Loucy (cell line): ENCODE measurements around the gene PTPRF.

Experiments
- H2AFZ ChIP-seq: fragments of 200-600 bp; sonication (generic); 2 replicates; pipeline ENCODE4 v1.6.0; 2016; ENCODE audit warnings: antibody characterized with exemption, mild to moderate bottlenecking, low read length, moderate library complexity
- H3F3A ChIP-seq: fragments of 200-600 bp; 2 replicates; pipeline ENCODE4 v1.6.0; 2016; ENCODE audit warnings: antibody characterized with exemption, low read depth, mild to moderate bottlenecking
- H3K27me3 ChIP-seq: fragments of 200-600 bp; sonication (generic); 2 replicates; pipeline ENCODE4 v1.6.1; 2014; ENCODE audit warnings: low read length, mild to moderate bottlenecking; ENCODE audit not compliant: insufficient read depth, poor library complexity, severe bottlenecking
- H3K36me3 ChIP-seq: fragments of 200-600 bp; sonication (generic); 2 replicates; pipeline ENCODE4 v1.6.1; 2016; ENCODE audit warnings: low read length; ENCODE audit not compliant: insufficient read depth
- H3K4me1 ChIP-seq: fragments of 200-600 bp; sonication (generic); 2 replicates; pipeline ENCODE4 v1.5.1; 2014; ENCODE audit warnings: low read length, mild to moderate bottlenecking; ENCODE audit not compliant: insufficient read depth, poor library complexity, severe bottlenecking
- H3K4me2 ChIP-seq: fragments of 200-600 bp; sonication (generic); 2 replicates; pipeline ENCODE4 v1.6.0; 2014; ENCODE audit warnings: antibody characterized with exemption, low read length, low read depth, mild to moderate bottlenecking; ENCODE audit not compliant: poor library complexity, severe bottlenecking
- H3K4me3 ChIP-seq: fragments of 200-600 bp; sonication (generic); 2 replicates; pipeline ENCODE4 v1.5.1; 2014; ENCODE audit warnings: low read length, mild to moderate bottlenecking, mixed read lengths; ENCODE audit not compliant: poor library complexity, severe bottlenecking
- H3K79me2 ChIP-seq: fragments of 200-600 bp; sonication (generic); 2 replicates; pipeline ENCODE4 v1.6.1; 2014; ENCODE audit warnings: low read length; ENCODE audit not compliant: insufficient read depth
- H3K9ac ChIP-seq: fragments of 200-600 bp; sonication (generic); 2 replicates; pipeline ENCODE4 v1.6.0; 2014; ENCODE audit warnings: mild to moderate bottlenecking, low read depth, low read length, moderate library complexity; ENCODE audit not compliant: poor library complexity, severe bottlenecking
- H3K9me2 ChIP-seq: fragments of 200-600 bp; sonication (generic); replicated peaks from 2 replicates; pipeline ENCODE4 v1.6.1; 2016; ENCODE audit warnings: low read depth, low read length, mixed read lengths
- H3K9me3 ChIP-seq: fragments of 200-600 bp; sonication (generic); 2 replicates; pipeline ENCODE4 v1.6.1; 2014; ENCODE audit warnings: mild to moderate bottlenecking, antibody characterized with exemption, low read length, low read depth; ENCODE audit not compliant: insufficient read depth
- H4K20me1 ChIP-seq: fragments of 200-600 bp; sonication (generic); 2 replicates; pipeline ENCODE4 v1.6.0; 2014; ENCODE audit warnings: antibody characterized with exemption, low read length, mild to moderate bottlenecking; ENCODE audit not compliant: insufficient read depth, poor library complexity, severe bottlenecking
- EZH2phosphoT487 ChIP-seq: fragments of 200-600 bp; IDR thresholded peaks from 2 replicates; pipeline ENCODE4 v1.6.1; 2018; ENCODE audit warnings: antibody characterized with exemption, mild to moderate bottlenecking, moderate library complexity, borderline replicate concordance
- TF ChIP-seq, protein P1 (sequence below): fragments of 200-600 bp; sonication (generic); conservative IDR thresholded peaks from 2 replicates; pipeline ENCODE4 v1.5.1; 2014; ENCODE audit warnings: mild to moderate bottlenecking, antibody characterized with exemption, low read length

Gene PTPRF

DNA sequence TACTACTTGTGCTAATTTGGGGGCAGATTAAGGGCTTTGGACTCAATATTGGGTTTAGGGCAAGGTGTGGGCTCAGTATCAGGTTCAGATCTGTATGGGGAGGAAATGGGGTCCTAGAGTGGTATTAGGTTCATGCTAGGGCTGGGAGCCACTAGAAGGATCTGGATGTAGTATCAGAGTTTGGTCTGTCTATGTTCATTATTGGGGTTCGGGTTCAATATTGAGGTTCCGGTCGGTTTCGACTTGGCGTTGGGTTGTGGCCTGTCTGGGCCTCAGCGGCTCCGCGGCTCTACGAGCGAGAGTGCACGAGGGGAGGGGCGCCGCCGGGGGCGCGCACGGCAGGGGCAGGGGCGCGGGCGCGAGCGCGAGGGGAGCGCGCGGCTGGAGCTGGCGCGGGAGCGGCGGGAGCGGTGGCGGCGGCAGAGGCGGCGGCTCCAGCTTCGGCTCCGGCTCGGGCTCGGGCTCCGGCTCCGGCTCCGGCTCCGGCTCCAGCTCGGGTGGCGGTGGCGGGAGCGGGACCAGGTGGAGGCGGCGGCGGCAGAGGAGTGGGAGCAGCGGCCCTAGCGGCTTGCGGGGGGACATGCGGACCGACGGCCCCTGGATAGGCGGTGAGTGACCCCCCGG lies at the start of gene PTPRF:
Gene PTPRF (plus strand): TSS at position 401 of the 624 bp plus-strand sequence. CDS start 14,193 bp downstream, outside the sequence.
- Histone ChIP-seq H2AFZ (peak within 1 kb of the TSS; percentile 82), H3K4me3 (peak within 1 kb of the TSS; percentile 73), H3K9me3 (no peaks in the 10 kb centered on the region), H3K4me2 (peak within 1 kb of the TSS; percentile 89), H3K4me1 (peaks cover 17% of the 10 kb centered on the region), H3K9me2 (no peaks in the 10 kb centered on the region), H3K27me3 (no peaks in the 10 kb centered on the region), H3K36me3 (no peaks in the 10 kb centered on the region), H3K9ac (peak within 1 kb of the TSS; percentile 37), H3K79me2 (no peaks in the 10 kb centered on the region), H3F3A (no peaks in the 10 kb centered on the region), H4K20me1 (peaks cover 3% of the 10 kb centered on the region)
- no peak for TF ChIP-seq EZH2phosphoT487
- TF ChIP-seq, protein P1, sequence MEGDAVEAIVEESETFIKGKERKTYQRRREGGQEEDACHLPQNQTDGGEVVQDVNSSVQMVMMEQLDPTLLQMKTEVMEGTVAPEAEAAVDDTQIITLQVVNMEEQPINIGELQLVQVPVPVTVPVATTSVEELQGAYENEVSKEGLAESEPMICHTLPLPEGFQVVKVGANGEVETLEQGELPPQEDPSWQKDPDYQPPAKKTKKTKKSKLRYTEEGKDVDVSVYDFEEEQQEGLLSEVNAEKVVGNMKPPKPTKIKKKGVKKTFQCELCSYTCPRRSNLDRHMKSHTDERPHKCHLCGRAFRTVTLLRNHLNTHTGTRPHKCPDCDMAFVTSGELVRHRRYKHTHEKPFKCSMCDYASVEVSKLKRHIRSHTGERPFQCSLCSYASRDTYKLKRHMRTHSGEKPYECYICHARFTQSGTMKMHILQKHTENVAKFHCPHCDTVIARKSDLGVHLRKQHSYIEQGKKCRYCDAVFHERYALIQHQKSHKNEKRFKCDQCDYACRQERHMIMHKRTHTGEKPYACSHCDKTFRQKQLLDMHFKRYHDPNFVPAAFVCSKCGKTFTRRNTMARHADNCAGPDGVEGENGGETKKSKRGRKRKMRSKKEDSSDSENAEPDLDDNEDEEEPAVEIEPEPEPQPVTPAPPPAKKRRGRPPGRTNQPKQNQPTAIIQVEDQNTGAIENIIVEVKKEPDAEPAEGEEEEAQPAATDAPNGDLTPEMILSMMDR: no peak

DNA sequence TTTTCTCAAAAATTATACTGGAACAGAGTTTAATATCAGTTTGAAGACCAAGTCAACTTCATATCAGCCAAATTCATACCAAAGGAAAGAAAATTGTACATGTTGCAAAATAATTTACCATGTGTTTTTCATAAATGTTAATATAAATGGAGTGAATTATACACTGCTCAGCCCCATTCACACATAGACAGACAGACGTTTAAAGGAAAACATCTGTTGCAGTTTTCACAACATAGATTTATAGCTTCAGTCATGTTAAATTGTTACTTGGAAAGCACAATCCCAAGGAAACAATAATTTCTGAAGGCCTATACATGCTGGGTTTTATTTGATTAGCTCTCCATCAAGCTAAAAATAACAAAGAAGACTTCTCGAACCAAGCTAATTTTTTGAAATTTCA lies 49.2 kb upstream of the PTPRF start:
- H3K4me3 ChIP-seq: no peak overlapping the region
- H3K4me2 ChIP-seq: no peak overlapping the region
- no peak for TF ChIP-seq EZH2phosphoT487
- TF ChIP-seq, protein P1: no peak
- H3K9me2 ChIP-seq: no peaks in the 10 kb centered on the region
- H3K79me2 ChIP-seq: no peaks in the 10 kb centered on the region
- H3K27me3 ChIP-seq: no peaks in the 10 kb centered on the region
- H3K36me3 ChIP-seq: no peaks in the 10 kb centered on the region
- H4K20me1 ChIP-seq: no peaks in the 10 kb centered on the region
- H3K9ac ChIP-seq: no peak overlapping the region
- no peaks in the 10 kb centered on the region for H3K9me3 ChIP-seq
- H3F3A ChIP-seq: no peaks in the 10 kb centered on the region
- no peak overlapping the region for H2AFZ ChIP-seq
- no peaks in the 10 kb centered on the region for H3K4me1 ChIP-seq

DNA sequence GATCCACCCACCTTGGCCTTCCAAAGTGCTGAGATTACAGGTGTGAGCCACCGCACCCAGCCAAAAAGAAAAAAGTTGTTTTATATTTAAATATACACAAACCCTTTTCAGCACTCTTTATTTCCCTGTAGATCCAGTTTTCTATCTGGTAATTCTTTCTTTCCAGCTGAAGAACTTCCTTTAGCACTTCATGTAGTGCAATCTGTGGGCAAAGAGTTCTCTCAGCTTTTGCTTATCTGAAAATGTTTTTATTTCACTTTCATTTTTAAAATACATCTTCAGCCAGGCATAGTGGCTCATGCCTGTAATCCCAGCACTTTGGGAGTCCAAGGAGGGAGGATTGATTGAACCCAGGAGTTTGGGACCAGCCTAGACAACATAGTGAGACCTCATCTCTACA lies 48.5 kb upstream of the PTPRF start:
- TF ChIP-seq, protein P1: no peak
- no peak for TF ChIP-seq EZH2phosphoT487
- Histone ChIP-seq H3K27me3 (no peaks in the 10 kb centered on the region), H3K9me2 (no peaks in the 10 kb centered on the region), H3K36me3 (no peaks in the 10 kb centered on the region), H3K9me3 (no peaks in the 10 kb centered on the region), H3K4me3 (peak overlapping the region; percentile 26), H3K79me2 (no peaks in the 10 kb centered on the region), H2AFZ (peak overlapping the region; percentile 55; the same call in 1 of the 2 replicates), H4K20me1 (no peaks in the 10 kb centered on the region), H3K4me2 (peak overlapping the region; percentile 17), H3F3A (no peaks in the 10 kb centered on the region), H3K4me1 (no peaks in the 10 kb centered on the region), H3K9ac (no peak overlapping the region)
